GM13977 (cell line): ENCODE results near the gene YARS1.

Experiments used
- DNase-seq: peaks from one replicate; pipeline ENCODE4 v3.0.0; 2012; ENCODE audit warnings: low spot score
- CTCF ChIP-seq: IDR thresholded peaks from 2 replicates; pipeline ENCODE4 v1.5.1; 2012; ENCODE audit warnings: mild to moderate bottlenecking, control low read depth; ENCODE audit not compliant: insufficient read depth; ENCODE audit errors: extremely low read depth, missing control alignments
- in situ Hi-C: fragments of 300-500 bp; cut with MboI; formaldehyde crosslinking; loops from one replicate; pipeline ENCODE4 v1.12.0; 2022; ENCODE audit warnings: low sequenced_read_pairs, low pct_unique_long_range_greater_than_20kb, mixed read lengths, inconsistent platforms; ENCODE audit not compliant: unreplicated experiment

The YARS1 gene

GRCh38 chr1:32817815-32818786, 943 bp upstream of the YARS1 start:
- no peak for TF ChIP-seq CTCF
- no peak for DNase-seq
- in situ Hi-C loops, result no loop called here

- TF ChIP-seq CTCF, result no peak
- DNase-seq, result no peak
- in situ Hi-C loops, result no loop called here
Observed at GRCh38 chr1:32816676-32817158, 441 bp downstream of the YARS1 start.

GRCh38 chr1:32813941-32814739, 3.0 kb downstream of the YARS1 start:
- no peak for TF ChIP-seq CTCF
- in situ Hi-C loops, result no loop called here
- DNase-seq, result no peak

GRCh38 chr1:32811917-32812316, 5.2 kb downstream of the YARS1 start:
- no peak for DNase-seq
- TF ChIP-seq CTCF, result no peak
- in situ Hi-C loops, result no loop called here

- in situ Hi-C loops, result no loop called here
- no peak for TF ChIP-seq CTCF
- no peak for DNase-seq
Observed at GRCh38 chr1:32811265-32811664, 5.9 kb downstream of the YARS1 start.

- DNase-seq, result no peak
- TF ChIP-seq CTCF, result no peak
- in situ Hi-C loops, result no loop called here
Observed at GRCh38 chr1:32810358-32810757, 6.8 kb downstream of the YARS1 start.
